Loucy (cell line): Measurements from ENCODE around the gene LTBP1.

ENCODE experiments used
- EZH2phosphoT487 ChIP-seq: fragments of 200-600 bp; IDR thresholded peaks from 2 replicates; pipeline ENCODE4 v1.6.1; 2018; ENCODE audit warnings: antibody characterized with exemption, mild to moderate bottlenecking, moderate library complexity, borderline replicate concordance
- TF ChIP-seq, protein P1 (sequence below): fragments of 200-600 bp; sonication (generic); conservative IDR thresholded peaks from 2 replicates; pipeline ENCODE4 v1.5.1; 2014; ENCODE audit warnings: mild to moderate bottlenecking, antibody characterized with exemption, low read length

DNA sequence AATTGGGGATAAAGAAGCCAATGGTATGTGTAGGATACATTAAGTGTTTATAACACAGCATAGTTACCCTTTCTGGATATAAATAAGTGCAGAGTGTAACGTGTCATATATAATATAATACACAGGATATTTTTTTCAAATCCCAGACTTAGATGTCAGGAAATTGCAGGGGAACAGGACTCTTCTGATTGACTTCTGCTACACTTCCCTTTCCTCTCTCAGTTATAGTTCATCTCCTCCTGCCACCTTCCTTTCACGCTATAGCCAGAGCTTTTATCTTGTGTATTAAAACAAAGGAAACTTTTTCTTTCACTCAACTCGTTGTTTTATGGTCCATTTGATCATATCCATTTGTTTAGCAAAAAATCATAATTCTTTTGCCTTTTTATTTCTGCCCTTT is 371.7 kb downstream of the LTBP1 start:
- TF ChIP-seq, protein P1, sequence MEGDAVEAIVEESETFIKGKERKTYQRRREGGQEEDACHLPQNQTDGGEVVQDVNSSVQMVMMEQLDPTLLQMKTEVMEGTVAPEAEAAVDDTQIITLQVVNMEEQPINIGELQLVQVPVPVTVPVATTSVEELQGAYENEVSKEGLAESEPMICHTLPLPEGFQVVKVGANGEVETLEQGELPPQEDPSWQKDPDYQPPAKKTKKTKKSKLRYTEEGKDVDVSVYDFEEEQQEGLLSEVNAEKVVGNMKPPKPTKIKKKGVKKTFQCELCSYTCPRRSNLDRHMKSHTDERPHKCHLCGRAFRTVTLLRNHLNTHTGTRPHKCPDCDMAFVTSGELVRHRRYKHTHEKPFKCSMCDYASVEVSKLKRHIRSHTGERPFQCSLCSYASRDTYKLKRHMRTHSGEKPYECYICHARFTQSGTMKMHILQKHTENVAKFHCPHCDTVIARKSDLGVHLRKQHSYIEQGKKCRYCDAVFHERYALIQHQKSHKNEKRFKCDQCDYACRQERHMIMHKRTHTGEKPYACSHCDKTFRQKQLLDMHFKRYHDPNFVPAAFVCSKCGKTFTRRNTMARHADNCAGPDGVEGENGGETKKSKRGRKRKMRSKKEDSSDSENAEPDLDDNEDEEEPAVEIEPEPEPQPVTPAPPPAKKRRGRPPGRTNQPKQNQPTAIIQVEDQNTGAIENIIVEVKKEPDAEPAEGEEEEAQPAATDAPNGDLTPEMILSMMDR: no peak
- TF ChIP-seq EZH2phosphoT487: no peak
